GM18520 (cell line): ENCODE measurements around the gene NANS.

ENCODE experiments used
- ATAC-seq: cut with Tn5 transposase; IDR thresholded peaks from one replicate; pipeline ENCODE4 v1.9.1; 2021; ENCODE audit not compliant: unreplicated experiment

NANS gene

DNA sequence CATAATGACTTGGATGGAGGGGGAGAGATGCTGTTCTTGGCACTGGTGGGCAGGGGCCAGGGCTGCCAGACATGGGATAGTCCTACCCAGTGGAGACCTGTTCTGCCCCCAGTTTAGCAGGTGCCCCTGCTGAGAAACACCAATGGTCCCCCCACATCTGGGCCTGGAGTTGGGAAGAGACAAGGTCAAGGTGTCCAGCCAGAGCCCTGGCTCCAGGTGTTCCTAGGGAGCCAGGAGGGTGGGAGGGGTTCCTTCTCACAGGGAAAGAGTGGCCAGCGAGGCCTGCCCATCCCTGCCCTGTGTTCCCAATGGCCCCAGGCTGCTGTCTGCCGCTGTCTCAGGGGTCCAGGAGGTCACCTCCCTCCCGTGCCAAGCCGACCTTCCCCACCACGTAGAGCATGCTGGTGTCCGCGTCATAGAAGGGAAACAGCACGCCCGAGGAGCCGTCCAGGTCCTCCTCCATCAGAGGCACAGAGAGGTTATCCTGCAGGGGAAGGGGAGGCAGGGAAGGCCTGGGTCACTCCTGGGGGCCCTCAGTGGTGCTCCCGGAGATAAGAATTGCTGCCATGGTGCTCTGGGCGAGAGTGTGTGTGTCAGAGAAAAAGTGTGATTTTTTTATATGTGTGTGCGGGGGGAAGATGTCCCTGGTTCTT is 74.2 kb downstream of the NANS start:
- ATAC-seq: no peak

DNA sequence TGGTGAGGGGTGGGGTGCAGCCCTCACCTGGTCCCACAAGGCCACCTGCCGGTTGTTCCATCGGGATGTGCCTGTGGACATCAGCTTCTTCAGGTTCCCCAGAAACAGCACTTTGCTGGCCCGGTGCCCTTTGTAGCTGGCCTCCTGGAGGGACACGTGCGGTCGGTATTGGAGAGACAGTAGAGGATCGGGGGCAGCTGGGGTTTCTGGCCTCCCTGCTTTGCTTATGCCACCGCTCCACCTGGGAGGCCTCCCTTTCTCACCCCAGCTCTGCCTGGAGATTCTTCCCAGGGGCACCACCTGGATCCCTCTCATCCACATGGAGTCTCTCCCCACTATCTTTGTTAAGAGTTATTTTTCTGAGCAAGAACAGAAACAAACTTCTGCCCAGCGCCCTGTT is 75.6 kb downstream of the NANS start:
- no peak for ATAC-seq
